Right lobe of liver (tissue), 4 donors: ENCODE data around the gene CHRNA3.

ENCODE experiments used
- CTCF ChIP-seq, 4 donors: fragments of 200-600 bp in 3 of 4; fragments of 450-650 bp in 1 of 4; IDR thresholded peaks; one replicate each; pipeline versions ENCODE4 v1.5.1 to v1.8.0; 2016 to 2022; ENCODE audit warnings: antibody characterized with exemption in 4 of 4, mild to moderate bottlenecking in 2 of 4
- POLR2A ChIP-seq: fragments of 450-650 bp; IDR thresholded peaks from one replicate; pipeline ENCODE4 v1.6.1; 2017; ENCODE audit warnings: antibody characterized with exemption, mild to moderate bottlenecking
- donor health status: DM: no; HTN: no; CAD: no.
- donor health status: DM: no; HTN: no; CAD: no.
- donor health status: DM: no; HTN: yes; CAD: no.

DNA sequence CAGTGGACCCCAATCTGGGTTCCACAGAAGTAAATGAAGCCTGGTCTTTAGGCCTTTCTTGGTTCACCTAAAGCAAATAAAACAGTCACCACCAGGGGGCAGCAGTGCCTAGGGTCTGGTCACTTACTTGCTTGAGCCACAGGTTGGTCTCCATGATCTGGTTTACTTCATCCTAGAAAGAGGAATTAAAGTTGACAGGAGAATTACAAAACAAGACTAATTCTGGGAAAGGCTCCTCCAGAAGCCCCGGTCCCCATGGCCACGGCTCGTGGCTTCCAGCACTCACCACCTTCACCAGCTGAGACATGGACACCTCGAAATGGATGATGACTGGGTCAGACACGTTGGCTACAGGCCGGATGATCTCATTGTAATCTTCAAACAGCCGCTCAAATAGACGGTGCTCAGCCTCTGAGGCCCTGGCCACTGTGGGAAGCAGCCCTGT lies 2.3 kb downstream of the CHRNA3 start:
- TF ChIP-seq CTCF (IDR thresholded peaks at IDR 0.05) (peak; percentile 75 to 88 (median 85)), POLR2A (no peak)
